Measurements from ENCODE around the gene HOXD9.

DNA sequence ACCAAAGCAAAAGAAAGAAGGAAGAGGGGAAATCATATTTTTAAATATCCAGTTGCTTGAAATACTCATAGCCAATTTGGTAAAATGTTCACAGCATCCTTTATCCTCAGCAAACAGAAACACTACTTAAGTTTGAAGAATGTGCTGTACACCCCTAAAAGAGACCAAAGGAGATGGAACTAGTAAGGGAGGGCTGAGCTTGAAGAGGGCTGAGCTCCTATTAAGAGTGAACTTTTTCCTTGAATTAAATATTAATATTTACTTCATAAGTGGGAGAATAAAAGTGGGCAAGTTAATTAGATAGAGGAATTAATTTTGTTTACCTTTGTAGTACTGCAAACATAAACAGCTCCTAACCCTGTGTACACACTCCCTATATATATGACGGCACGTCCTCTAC is 45.7 kb upstream of the HOXD9 start:
- TF ChIP-seq POLR2A (IDR thresholded peaks at IDR 0.05) = no peak
- TF ChIP-seq, protein P1, sequence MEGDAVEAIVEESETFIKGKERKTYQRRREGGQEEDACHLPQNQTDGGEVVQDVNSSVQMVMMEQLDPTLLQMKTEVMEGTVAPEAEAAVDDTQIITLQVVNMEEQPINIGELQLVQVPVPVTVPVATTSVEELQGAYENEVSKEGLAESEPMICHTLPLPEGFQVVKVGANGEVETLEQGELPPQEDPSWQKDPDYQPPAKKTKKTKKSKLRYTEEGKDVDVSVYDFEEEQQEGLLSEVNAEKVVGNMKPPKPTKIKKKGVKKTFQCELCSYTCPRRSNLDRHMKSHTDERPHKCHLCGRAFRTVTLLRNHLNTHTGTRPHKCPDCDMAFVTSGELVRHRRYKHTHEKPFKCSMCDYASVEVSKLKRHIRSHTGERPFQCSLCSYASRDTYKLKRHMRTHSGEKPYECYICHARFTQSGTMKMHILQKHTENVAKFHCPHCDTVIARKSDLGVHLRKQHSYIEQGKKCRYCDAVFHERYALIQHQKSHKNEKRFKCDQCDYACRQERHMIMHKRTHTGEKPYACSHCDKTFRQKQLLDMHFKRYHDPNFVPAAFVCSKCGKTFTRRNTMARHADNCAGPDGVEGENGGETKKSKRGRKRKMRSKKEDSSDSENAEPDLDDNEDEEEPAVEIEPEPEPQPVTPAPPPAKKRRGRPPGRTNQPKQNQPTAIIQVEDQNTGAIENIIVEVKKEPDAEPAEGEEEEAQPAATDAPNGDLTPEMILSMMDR (IDR thresholded peaks at IDR 0.05) = no peak

All from testis (tissue), 2 donors.